GM13977 (cell line): ENCODE data around the gene GPR85.

Experiments
- DNase-seq: peaks from one replicate; pipeline ENCODE4 v3.0.0; 2012; ENCODE audit warnings: low spot score
- in situ Hi-C: fragments of 300-500 bp; cut with MboI; formaldehyde crosslinking; loops from one replicate; pipeline ENCODE4 v1.12.0; 2022; ENCODE audit warnings: low sequenced_read_pairs, low pct_unique_long_range_greater_than_20kb, mixed read lengths, inconsistent platforms; ENCODE audit not compliant: unreplicated experiment
- TF ChIP-seq, protein P1 (sequence below): IDR thresholded peaks from 2 replicates; pipeline ENCODE4 v1.5.1; 2012; ENCODE audit warnings: mild to moderate bottlenecking, control low read depth; ENCODE audit not compliant: insufficient read depth; ENCODE audit errors: extremely low read depth, missing control alignments

Gene GPR85

DNA sequence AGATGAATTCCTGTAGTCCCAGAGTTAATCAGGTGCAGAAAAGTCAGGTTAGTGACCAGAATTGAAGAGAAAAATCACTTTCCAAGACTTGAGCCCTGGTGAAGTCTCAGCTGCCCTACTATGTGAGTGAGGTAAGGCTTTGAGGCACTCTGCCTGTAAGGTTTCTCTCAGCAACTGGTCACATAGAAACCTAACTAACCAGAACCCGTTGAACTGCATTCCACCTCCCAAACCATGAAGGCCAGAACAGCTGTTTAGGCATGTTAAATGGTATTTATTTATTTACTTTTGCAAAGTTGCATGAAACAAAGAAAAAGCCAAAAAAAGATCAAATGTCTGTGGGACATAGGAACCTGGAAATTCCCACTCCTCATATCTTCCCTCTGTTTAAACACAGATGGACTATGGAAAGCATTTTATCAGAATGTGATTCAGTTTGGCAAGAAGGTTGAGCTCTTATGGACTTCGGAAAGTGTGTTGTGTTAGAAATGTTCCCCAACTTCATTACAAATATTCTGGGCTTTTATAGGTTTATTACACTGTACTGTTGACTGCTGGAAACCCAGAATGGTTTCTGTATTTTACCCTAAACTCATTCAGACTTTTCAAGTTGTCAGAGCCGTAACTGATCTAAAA, 12.8 kb upstream of the GPR85 start:
- in situ Hi-C loops, result no loop called here
- TF ChIP-seq, protein P1, sequence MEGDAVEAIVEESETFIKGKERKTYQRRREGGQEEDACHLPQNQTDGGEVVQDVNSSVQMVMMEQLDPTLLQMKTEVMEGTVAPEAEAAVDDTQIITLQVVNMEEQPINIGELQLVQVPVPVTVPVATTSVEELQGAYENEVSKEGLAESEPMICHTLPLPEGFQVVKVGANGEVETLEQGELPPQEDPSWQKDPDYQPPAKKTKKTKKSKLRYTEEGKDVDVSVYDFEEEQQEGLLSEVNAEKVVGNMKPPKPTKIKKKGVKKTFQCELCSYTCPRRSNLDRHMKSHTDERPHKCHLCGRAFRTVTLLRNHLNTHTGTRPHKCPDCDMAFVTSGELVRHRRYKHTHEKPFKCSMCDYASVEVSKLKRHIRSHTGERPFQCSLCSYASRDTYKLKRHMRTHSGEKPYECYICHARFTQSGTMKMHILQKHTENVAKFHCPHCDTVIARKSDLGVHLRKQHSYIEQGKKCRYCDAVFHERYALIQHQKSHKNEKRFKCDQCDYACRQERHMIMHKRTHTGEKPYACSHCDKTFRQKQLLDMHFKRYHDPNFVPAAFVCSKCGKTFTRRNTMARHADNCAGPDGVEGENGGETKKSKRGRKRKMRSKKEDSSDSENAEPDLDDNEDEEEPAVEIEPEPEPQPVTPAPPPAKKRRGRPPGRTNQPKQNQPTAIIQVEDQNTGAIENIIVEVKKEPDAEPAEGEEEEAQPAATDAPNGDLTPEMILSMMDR, result no peak
- DNase-seq, result no peak

DNA sequence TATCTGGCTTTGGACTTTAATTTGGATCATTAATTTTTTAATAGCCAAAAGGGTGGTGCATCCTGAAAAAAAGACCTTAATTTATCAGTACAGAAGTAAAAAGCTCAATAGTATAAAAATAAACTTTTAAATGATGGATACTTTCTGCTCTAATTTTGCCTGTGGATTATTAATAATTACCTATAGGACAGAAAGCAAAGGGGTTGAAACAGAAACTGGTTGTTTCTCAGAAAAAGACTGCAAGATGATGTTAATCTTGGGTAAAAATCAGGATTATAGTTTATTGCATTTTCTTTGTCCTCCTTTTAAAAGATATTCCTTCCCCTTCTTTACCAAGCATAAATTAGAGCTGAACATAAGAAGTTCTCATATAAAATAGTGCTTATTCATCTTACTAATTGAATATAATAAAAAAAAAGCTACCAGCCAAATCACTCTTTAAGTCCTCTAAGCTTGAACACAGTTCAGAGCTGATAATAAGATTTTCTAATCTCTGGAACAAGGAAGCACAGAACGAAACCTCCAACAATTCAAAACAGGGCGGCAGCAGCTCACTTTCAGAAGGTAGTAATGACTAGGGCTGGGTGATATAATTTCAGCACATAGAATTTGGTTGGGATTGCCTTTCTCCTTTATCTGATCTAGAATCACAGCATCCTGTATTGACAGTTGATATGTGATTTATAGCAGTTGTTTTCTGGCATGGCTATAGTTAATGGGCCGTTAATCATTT, 8.1 kb upstream of the GPR85 start:
- in situ Hi-C loops, result no loop called here
- TF ChIP-seq, protein P1, result no peak
- DNase-seq, result no peak

DNA sequence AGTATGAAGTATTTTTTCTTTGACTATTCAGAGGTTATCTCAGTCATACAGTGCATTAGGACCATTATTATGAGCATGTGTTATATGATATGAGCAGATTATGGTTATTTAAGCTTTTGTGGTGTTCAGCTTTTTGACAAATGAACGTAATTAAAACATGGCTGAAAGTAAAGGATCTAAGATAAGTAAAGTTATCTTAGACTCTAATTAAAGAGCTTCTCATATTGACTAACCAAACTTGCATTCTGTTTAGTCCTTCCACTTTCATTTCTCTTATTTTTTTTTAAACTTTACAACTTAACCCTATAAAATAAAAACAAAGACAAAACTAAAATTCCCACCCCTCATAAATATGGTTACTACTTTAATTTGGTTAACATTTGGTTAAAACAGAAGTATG, 6.9 kb upstream of the GPR85 start:
- in situ Hi-C loops, result no loop called here
- DNase-seq, result no peak
- TF ChIP-seq, protein P1, result no peak

DNA sequence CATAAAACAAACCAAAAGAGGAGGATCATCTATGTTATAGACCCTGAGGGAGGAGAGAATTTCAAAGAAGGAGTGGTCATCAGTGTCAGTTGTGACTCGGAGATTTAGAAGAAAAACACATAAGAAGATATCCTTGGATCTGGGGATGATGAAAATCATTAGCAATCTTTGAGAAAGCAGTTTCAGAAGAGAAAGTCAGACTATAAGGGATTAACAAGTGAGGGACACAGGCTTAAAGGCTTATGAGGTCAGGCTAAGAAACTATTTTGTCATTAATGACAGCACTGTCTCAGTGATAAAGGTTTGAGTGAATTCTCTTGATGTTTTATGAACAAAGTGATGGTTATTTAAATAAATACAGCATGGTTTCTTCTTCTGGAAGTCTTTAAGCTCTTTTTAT, 6.1 kb upstream of the GPR85 start:
- in situ Hi-C loops, result no loop called here
- no peak for DNase-seq
- TF ChIP-seq, protein P1, result no peak

DNA sequence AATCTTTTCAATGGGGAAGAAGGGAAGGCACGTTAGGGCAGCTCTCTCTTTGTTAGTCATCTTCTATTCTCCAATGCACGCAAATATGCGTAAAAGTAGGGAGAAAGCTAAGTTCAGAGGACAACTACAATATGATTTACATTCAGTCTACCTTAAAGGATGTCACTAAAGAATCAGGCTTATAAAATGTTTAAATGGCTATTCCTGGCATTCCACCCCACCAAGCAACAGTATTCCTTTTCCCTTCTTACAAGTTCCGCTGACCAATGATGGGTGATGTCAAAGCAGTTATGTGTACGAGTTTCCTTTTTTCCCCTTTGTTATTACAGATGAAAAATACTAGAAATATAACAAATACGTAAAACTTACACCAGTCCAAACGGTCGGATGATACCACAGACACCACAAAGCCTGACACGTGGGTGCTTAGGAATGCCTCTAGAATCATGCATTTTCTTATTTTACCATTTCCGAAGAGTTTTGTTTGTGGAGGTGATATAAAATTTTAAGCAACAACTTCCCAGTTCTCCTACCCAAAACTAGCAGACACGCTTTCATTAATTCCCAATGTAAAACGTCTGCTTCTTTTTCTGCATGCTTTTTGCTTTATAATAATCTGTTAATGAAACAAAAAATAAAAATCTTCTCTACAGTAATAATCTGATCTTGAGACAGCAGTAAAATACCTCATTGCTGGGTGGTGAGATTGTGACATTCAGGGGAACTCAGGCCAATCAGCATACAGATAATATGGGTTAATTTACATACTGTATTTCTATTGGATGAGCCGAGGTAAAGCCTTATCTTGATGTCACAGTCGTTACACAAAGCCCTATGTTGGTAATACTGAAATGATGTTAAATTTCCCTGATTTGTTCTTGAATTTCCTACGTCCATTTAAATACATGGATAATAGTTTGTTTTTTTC, 708 bp upstream of the GPR85 start:
- TF ChIP-seq, protein P1, result no peak
- no peak for DNase-seq
- in situ Hi-C loops, result no loop called here

DNA sequence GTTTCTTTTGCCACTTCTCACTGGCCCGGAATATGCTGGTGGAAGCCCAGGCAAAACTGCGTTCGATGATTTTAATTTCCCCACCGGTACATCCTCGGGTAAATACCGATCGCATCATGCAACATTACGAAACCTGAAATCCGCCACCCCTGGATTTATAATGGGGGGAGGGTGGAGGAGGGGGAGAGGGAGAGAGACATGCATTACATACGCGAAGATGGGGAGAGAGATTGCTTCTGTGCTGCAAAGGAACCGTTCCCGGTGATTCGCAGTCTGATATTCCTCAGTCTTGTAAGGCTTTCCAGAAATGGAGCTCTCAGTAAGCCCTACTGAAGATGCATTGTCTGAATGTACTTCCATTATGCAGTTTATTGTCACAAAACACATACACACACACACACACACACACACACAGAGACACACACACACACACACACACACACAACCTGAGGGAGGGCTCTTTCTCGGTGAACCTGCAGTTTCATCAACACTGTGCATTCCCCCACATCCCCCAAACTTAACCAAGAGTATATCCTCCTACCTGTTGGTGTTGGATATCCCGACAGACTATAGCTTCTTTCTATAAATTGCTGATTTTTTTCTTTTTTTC, 741 bp downstream of the GPR85 start:
- DNase-seq, result no peak
- in situ Hi-C loops, result no loop called here
- TF ChIP-seq, protein P1, result no peak
